Jurkat, Clone E6-1 (cell line): ENCODE results near the gene FERMT3.

Source experiments
- DNase-seq: peaks from one replicate; pipeline ENCODE4 v3.0.0-alpha.2; 2011; ENCODE audit warnings: low read depth, low spot score
- H3K4me3 ChIP-seq: 2 replicates; pipeline ENCODE4 v1.5.1; 2011; ENCODE audit warnings: mild to moderate bottlenecking, low read length, control low read depth, moderate library complexity

The FERMT3 gene

GRCh38 chr11:64185175-64185692 is 21.3 kb upstream of the FERMT3 start:
- H3K4me3 ChIP-seq = peak overlapping the region; percentile 87
- no peak for DNase-seq

GRCh38 chr11:64185693-64186491 is 20.6 kb upstream of the FERMT3 start, which contains the start of gene STIP1:
TSS of gene STIP1 (plus strand) at chr11:64186171. CDS start at chr11:64186262, 91 bp downstream.
- DNase-seq = peak; percentile 100
- H3K4me3 ChIP-seq = peak within 1 kb of the TSS; percentile 87

- H3K4me3 ChIP-seq = no peak overlapping the region
- DNase-seq = no peak
Measured at GRCh38 chr11:64186492-64187165, 19.9 kb upstream of the FERMT3 start.

GRCh38 chr11:64192434-64192833 is 14.1 kb upstream of the FERMT3 start:
- H3K4me3 ChIP-seq = no peak overlapping the region
- DNase-seq = no peak

GRCh38 chr11:64196626-64197025 is 9.9 kb upstream of the FERMT3 start:
- H3K4me3 ChIP-seq = no peak overlapping the region
- no peak for DNase-seq

- H3K4me3 ChIP-seq = no peak overlapping the region
- no peak for DNase-seq
Measured at GRCh38 chr11:64198511-64198910, 8.0 kb upstream of the FERMT3 start.

GRCh38 chr11:64201543-64201942 is 5.0 kb upstream of the FERMT3 start:
- H3K4me3 ChIP-seq = no peak overlapping the region
- no peak for DNase-seq

GRCh38 chr11:64202992-64203391 is 3.5 kb upstream of the FERMT3 start:
- no peak for DNase-seq
- H3K4me3 ChIP-seq = no peak overlapping the region

GRCh38 chr11:64203421-64204079 is 3.0 kb upstream of the FERMT3 start:
- no peak for DNase-seq
- H3K4me3 ChIP-seq = no peak overlapping the region

GRCh38 chr11:64204080-64204440 is 2.5 kb upstream of the FERMT3 start:
- H3K4me3 ChIP-seq = no peak overlapping the region
- DNase-seq = no peak

GRCh38 chr11:64204464-64204989 is 2.0 kb upstream of the FERMT3 start:
- no peak overlapping the region for H3K4me3 ChIP-seq
- peak; percentile 88 for DNase-seq

GRCh38 chr11:64207256-64208085 is 950 bp downstream of the FERMT3 start:
- peak overlapping the region; percentile 96 for H3K4me3 ChIP-seq
- DNase-seq = peak; percentile 84

- peak overlapping the region; percentile 96 for H3K4me3 ChIP-seq
- DNase-seq = no peak
Measured at GRCh38 chr11:64208086-64208795, 1.7 kb downstream of the FERMT3 start.

GRCh38 chr11:64208796-64209562 is 2.5 kb downstream of the FERMT3 start:
- H3K4me3 ChIP-seq = no peak overlapping the region
- no peak for DNase-seq

GRCh38 chr11:64209563-64209843 is 3.0 kb downstream of the FERMT3 start:
- DNase-seq = no peak
- H3K4me3 ChIP-seq = no peak overlapping the region

- H3K4me3 ChIP-seq = no peak overlapping the region
- DNase-seq = no peak
Measured at GRCh38 chr11:64210301-64211020, 3.9 kb downstream of the FERMT3 start.

- no peak for DNase-seq
Measured at GRCh38 chr11:64211181-64211872, 4.8 kb downstream of the FERMT3 start.

More at GRCh38 chr11:64211181-64211872, 4.8 kb downstream of the FERMT3 start:
- H3K4me3 ChIP-seq = no peak overlapping the region
